ENCODE measurements around the gene HOXA10.

The HOXA10 gene

DNA sequence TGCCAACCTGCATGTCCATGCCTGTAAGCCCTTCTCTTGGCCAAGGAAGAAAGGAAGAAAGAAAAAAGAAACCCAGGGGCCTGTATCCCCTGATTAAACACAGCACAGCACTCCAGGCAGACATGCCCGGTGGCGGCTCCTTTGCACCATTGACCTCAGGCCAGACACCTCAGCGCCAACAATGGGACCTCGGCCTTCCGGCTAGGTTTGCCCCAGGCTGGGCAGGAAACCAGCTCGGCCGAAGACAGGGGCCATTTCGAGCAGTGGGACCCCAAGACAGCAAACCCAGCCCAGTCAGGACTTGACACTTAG is 2.8 kb downstream of the HOXA10 start:
- H3K4me3 ChIP-seq (ENCODE audit: low read depth, low read length) = no peak overlapping the region
- TF ChIP-seq, protein P1, sequence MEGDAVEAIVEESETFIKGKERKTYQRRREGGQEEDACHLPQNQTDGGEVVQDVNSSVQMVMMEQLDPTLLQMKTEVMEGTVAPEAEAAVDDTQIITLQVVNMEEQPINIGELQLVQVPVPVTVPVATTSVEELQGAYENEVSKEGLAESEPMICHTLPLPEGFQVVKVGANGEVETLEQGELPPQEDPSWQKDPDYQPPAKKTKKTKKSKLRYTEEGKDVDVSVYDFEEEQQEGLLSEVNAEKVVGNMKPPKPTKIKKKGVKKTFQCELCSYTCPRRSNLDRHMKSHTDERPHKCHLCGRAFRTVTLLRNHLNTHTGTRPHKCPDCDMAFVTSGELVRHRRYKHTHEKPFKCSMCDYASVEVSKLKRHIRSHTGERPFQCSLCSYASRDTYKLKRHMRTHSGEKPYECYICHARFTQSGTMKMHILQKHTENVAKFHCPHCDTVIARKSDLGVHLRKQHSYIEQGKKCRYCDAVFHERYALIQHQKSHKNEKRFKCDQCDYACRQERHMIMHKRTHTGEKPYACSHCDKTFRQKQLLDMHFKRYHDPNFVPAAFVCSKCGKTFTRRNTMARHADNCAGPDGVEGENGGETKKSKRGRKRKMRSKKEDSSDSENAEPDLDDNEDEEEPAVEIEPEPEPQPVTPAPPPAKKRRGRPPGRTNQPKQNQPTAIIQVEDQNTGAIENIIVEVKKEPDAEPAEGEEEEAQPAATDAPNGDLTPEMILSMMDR (IDR thresholded peaks at IDR 0.05; ENCODE audit: insufficient read depth, low read depth, low read length, missing control alignments) = no peak
- DNase-seq (ENCODE audit: low read depth) = no peak

DNA sequence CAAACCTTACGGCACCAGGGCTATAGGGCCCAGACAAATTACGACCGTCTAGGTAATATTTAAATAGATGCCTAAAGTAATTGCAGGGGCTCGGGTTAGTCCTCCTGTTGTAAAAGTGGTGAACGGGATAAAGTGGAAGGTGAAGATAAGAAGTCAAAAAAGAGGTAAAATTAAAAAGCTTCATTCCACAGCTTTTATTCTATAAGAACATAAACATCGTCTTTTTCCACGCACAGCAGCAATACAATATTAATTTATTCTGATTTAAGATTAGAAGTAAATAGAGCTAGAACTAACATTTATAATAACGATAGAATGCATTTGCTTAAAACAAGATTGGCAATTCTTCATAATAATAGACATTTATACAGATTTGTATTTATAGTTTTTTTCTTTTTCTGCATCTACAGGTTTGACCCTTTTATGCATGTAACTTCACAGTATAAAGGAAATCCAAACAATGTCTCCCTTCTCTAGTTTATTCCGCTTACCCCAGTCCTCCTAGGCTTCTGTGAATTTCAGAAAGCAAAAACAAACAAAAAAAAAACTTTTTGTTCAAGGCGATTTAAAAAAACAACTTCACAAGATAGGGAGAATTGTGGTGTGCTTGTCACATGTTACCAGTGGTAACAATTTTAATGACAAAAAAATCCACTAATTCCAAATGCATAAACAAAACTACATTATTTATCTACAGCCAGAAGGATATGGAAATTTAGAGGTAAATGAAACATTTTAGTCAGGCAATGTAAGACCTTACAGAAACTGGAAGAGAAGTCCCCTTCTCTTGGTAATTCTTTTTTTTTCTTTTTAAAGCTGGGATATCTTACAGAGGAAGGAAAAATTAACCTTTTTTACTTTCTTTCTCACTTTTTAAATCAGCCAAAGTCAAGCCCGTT is 3.4 kb downstream of the HOXA10 start:
- DNase-seq (ENCODE audit: low read depth) = no peak
- TF ChIP-seq, protein P1 (IDR thresholded peaks at IDR 0.05; ENCODE audit: insufficient read depth, low read depth, low read length, missing control alignments) = no peak
- H3K4me3 ChIP-seq (ENCODE audit: low read depth, low read length) = no peak overlapping the region

DNA sequence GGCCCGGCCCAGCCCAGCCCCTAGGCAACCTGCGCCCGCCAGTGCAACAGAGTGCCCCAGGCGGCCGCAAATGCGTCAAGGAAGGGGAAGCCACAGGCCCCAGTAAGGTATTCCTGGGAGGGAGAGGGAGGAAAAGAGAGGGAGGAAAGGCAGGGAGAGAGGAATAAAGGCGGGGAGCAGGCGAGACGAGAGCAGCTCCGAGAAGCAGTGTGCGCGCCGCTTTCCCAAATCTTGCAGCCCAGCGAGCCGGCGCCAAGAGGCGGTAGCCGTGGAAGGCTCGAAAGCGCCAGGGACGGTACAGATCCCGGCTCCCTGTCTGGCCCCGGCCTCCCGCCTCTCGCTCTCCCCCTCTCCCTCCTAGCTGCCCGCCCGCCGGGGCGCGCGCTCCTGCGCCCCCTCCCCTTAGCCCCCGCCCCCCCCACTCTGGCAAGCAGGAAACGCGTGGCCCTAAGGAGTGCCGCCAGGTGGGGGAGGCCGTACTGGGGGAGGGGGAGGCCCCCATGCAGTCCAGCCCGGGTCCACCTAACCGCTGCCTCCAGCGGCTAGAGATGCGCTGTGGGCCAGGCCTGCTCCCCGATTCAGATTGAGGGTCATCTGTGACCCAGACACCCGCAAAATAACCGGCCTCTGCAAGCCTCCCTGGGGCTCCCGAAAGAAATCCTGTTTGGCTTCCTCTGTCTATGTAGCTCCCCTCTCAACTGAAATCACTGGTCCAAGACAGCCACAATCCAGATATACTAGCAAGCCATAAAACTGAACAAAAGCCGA is 4.3 kb downstream of the HOXA10 start:
- H3K4me3 ChIP-seq (ENCODE audit: low read depth, low read length) = no peak overlapping the region
- TF ChIP-seq, protein P1 (IDR thresholded peaks at IDR 0.05; ENCODE audit: insufficient read depth, low read depth, low read length, missing control alignments) = no peak
- DNase-seq (ENCODE audit: low read depth) = no peak

DNA sequence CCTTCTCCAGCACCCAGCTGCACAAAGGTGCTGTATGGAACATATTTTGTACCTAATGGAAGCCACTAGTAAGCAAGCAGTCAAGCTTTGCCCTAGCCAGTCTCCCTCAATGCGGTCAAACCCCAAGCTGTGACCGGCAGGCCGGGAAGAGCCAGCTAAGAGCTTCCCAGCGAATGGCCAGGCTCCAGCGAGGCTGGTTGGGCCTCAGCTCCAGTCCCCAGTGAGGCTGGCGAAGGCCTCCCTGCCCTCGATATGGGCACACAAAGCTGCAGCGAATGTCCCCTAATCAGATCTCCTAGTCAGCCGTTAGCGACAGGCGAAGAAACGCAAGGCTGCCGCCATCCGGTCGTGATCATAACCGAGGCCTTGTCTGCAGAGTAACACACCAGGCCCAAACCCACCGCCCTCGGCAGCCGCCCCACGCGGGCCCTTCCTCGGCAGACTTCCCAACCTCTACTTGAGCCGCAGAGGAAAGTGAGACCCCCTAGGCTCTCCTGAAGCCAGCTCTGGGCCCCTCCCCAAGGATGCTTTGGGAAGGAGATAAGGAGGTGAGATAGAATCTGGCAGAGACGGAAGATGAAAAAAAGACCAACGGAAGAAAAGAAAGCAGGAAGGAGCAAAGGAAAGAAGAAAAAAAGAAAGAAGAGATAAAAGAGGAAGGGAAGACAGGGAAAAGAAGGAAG is 5.7 kb downstream of the HOXA10 start:
- H3K4me3 ChIP-seq (ENCODE audit: low read depth, low read length) = no peak overlapping the region
- TF ChIP-seq, protein P1 (IDR thresholded peaks at IDR 0.05; ENCODE audit: insufficient read depth, low read depth, low read length, missing control alignments) = no peak
- DNase-seq (ENCODE audit: low read depth) = no peak

DNA sequence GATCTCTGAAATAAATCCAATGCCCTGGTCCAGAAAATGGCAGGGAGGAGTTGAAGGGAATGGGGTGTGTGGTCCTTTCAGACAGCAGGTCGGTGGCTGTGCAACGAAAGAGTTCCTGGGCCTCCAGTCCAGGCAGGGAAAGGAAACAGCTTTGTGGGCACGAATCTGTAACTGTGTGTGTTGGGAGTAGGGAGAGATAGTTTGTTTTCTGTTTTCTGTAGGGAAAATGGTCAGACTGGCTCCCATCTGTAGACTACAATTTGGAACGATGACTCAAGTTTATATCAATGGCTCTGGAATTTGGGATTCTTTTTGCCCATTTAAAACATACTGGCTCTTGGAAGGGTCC is 6.2 kb downstream of the HOXA10 start:
- H3K4me3 ChIP-seq (ENCODE audit: low read depth, low read length) = no peak overlapping the region
- TF ChIP-seq, protein P1 (IDR thresholded peaks at IDR 0.05; ENCODE audit: insufficient read depth, low read depth, low read length, missing control alignments) = no peak
- no peak for DNase-seq (ENCODE audit: low read depth)

DNA sequence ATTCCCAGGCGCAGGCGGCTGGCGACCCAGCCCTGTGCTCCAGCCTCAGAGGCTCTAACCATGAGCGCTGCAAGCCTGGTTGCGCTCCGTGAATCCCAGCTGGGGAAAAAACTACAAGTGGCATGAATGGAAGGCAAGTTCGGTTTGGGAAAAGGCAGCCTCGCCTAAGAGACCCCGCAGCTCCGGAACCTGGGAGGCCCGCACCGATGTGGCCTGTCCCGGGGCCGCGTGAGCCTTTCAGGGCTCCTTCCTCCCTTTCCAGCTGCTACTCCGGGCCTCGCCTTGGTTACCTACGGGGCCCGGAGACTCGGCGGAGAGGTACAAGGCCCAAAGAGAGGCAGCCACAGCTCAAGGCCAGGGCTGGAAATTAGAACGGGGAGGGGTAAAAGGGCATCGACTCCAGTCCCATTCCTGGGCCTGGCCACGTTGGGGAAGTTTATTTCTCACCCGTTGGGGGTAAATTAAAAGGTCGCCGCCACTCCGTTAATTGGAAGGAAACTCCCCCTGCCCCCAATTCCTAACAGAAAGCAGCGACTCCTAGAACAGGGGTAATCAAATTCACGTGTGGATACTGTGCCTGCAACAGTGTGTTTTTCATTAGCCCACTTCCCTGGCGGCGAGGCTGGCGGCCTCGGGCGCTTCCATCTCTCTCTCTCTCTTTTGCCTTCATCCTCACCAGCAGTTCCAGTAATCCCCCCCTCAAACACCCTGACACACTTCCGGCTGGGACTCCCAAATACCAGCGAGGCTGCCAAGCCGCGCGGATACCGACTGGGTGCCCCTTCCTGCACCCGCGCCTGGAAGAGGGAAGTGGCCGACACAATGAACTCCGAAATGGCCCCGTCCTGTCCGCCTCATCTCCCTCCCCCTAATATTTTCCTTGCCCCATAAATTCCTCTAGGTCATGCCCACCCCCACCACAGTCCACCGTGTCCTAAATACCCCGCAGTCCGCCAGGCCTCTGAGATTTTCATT is 7.3 kb downstream of the HOXA10 start:
- DNase-seq (ENCODE audit: low read depth) = no peak
- TF ChIP-seq, protein P1 (IDR thresholded peaks at IDR 0.05; ENCODE audit: insufficient read depth, low read depth, low read length, missing control alignments) = no peak
- H3K4me3 ChIP-seq (ENCODE audit: low read depth, low read length) = no peak overlapping the region

All from GM12865 (cell line).